ENCODE results near the gene GPR152. TPM values are rescaled to one million over a fixed set of nuclear protein-coding genes. Genes with fewer than 3 reads are reported as not detected.
A peak's percentile ranks its signal among the peaks of the same experiment; 100 is the strongest.

The GPR152 gene
- total and polyA plus RNA-seq, 2 of the 8 experiments (the other 6 are each of a cell fraction or from before 2014, with no cell fraction given), result not detected

DNA sequence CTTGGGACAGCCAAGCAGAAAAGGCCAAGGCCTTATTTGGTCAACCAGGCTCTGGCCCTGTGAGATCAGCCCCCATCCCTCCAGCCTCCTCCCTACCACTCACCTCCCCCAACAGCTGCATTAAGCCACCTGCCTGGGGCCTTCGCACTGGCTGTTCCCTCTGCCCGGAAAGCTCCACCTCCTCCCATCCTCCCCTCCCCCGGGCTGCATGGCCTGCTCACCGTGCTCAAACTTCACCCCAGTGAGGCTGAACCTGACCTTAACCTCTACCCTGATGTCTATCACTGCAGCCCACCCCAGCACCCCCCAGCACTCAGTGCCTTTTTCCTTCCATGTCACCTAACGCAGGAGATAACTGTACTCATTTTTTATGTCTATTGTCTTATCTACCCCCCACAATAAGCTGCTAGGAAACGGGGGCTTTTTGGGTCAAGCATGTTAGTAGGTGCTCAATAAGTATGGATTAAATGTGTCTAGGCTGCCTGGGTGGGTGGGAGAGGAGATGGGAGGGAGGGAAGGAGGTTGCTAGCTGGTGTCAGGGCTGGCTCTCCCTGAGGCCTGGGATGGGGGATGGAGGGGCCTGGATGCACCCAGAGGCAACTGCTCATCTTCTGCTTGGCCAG lies 16.0 kb downstream of the GPR152 start (continued):
- TF ChIP-seq, protein P1, sequence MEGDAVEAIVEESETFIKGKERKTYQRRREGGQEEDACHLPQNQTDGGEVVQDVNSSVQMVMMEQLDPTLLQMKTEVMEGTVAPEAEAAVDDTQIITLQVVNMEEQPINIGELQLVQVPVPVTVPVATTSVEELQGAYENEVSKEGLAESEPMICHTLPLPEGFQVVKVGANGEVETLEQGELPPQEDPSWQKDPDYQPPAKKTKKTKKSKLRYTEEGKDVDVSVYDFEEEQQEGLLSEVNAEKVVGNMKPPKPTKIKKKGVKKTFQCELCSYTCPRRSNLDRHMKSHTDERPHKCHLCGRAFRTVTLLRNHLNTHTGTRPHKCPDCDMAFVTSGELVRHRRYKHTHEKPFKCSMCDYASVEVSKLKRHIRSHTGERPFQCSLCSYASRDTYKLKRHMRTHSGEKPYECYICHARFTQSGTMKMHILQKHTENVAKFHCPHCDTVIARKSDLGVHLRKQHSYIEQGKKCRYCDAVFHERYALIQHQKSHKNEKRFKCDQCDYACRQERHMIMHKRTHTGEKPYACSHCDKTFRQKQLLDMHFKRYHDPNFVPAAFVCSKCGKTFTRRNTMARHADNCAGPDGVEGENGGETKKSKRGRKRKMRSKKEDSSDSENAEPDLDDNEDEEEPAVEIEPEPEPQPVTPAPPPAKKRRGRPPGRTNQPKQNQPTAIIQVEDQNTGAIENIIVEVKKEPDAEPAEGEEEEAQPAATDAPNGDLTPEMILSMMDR (IDR thresholded peaks at IDR 0.05; ENCODE audit: control extremely low read depth in 1 of 3, insufficient read depth in 1 of 3, low read depth in 1 of 3, low read length in 3 of 3), result no peak
- TF ChIP-seq CBX8 (IDR thresholded peaks at IDR 0.05; ENCODE audit: borderline replicate concordance, low read depth, low read length) (no peak), SP4 (IDR thresholded peaks at IDR 0.05; ENCODE audit: low read length) (no peak), SUZ12 (IDR thresholded peaks at IDR 0.05; ENCODE audit: low read length) (no peak), CBX5 (IDR thresholded peaks at IDR 0.05; ENCODE audit: low read depth, low read length) (no peak), NANOG (IDR thresholded peaks at IDR 0.05; ENCODE audit: insufficient read depth, low read depth, low read length, poor library complexity, severe bottlenecking) (no peak), TCF12 (IDR thresholded peaks at IDR 0.05; ENCODE audit: low read depth, low read length) (peak; percentile 89; the same call in 1 of the 2 replicates), KDM1A (IDR thresholded peaks at IDR 0.05; ENCODE audit: borderline replicate concordance, low read length) (peak; percentile 78; the same call in 1 of the 2 replicates), CEBPB (IDR thresholded peaks at IDR 0.05; ENCODE audit: low read depth, low read length) (no peak)
- TF ChIP-seq, protein P2, sequence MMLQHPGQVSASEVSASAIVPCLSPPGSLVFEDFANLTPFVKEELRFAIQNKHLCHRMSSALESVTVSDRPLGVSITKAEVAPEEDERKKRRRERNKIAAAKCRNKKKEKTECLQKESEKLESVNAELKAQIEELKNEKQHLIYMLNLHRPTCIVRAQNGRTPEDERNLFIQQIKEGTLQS (IDR thresholded peaks at IDR 0.05; ENCODE audit: insufficient read depth, low read depth, low read length), result no peak

Measured in H1 (cell line).